K562 (cell line): ENCODE results near the gene GOT1. TPM values are rescaled to one million over a fixed set of nuclear protein-coding genes. Genes with fewer than 3 reads are reported as not detected.

Source experiments
- ATAC-seq: fragments of 200-7000 bp; cut with Tn5 transposase; 3 replicates; pipeline ENCODE4 v1.9.1; 2020; ENCODE audit warnings: moderate library complexity
- BruUV-seq: library from RNA; stranded (reverse); fragments of 400-500 nt; replicated peaks from 2 replicates; lab custom pipeline; 2021; lab: Mats Ljungman, UMichigan
- CTCF ChIA-PET: fragments of 300-600 bp; formaldehyde crosslinking; extraction: SDS; loops from one replicate; lab custom pipeline; 2021; ENCODE audit warnings: low intra/inter-chr PET ratio; lab: Yijun Ruan, JAX
- POLR2A ChIA-PET: fragments of 300-600, 350-650 bp; sonication (Branson Sonifier 250); formaldehyde crosslinking; extraction: SDS; loops from one replicate; lab custom pipeline; 2021; ENCODE audit warnings: antibody characterized with exemption, inconsistent platforms; lab: Yijun Ruan, JAX
- DNase-seq, 4 experiments: peaks; one replicate each; pipeline versions ENCODE4 v3.0.0 to v3.0.0-alpha.2; 2011 to 2018; ENCODE audit warnings: low spot score in 3 of 4, mixed read lengths in 3 of 4; ENCODE audit errors: extremely low read depth in 1 of 4
- FAIRE-seq: peaks from 2 replicates; lab custom pipeline; 2011; peaks lifted over from hg19 to GRCh38; lab: Jason Lieb, UNC
- H2AFZ ChIP-seq: 2 replicates; pipeline ENCODE4 v1.6.0; 2011; ENCODE audit warnings: low read depth, low read length, control low read depth, inconsistent platforms
- H3K27ac ChIP-seq: fragments of 200-600 bp; 3 replicates; pipeline ENCODE4 v1.8.0; 2011; ENCODE audit warnings: low read depth, mild to moderate bottlenecking, control low read depth, inconsistent platforms, low read length, moderate library complexity, mixed read lengths; ENCODE audit errors: extremely low read depth
- H3K27me3 ChIP-seq, 2 experiments: fragments of 300-600 bp in 1 of 2; 2 replicates in 1 of 2; 3 replicates in 1 of 2; pipeline versions ENCODE4 v1.6.0 to v1.8.0; 2011; ENCODE audit warnings: inconsistent platforms in 2 of 2, low read length in 2 of 2, mild to moderate bottlenecking in 1 of 2, mixed read lengths in 1 of 2, moderate library complexity in 1 of 2; ENCODE audit not compliant: control insufficient read depth in 2 of 2, insufficient read depth in 2 of 2
- H3K36me3 ChIP-seq: fragments of 300-600 bp; 3 replicates; pipeline ENCODE4 v1.8.0; 2011; ENCODE audit warnings: mild to moderate bottlenecking, low read length, inconsistent platforms; ENCODE audit not compliant: control insufficient read depth, insufficient read depth
- H3K4me1 ChIP-seq, 2 experiments: fragments of 200-600 bp in 1 of 2; replicated peaks in 1 of 2; 2 replicates in 1 of 2; 3 replicates in 1 of 2; pipeline versions ENCODE4 v1.5.1 to v1.8.0; 2011; ENCODE audit warnings: inconsistent platforms in 2 of 2, low read length in 2 of 2, mild to moderate bottlenecking in 1 of 2, mixed read lengths in 1 of 2, moderate library complexity in 1 of 2; ENCODE audit not compliant: control insufficient read depth in 2 of 2, insufficient read depth in 2 of 2
- H3K4me2 ChIP-seq: 2 replicates; pipeline ENCODE4 v1.6.1; 2011; ENCODE audit warnings: low read length, control low read depth, inconsistent platforms, mixed read lengths; ENCODE audit not compliant: insufficient read depth
- H3K4me3 ChIP-seq: fragments of 200-600 bp; sonication (generic), shearing (Covaris generic); 2 replicates; pipeline ENCODE4 v1.5.1; 2016; ENCODE audit warnings: control low read depth, inconsistent platforms
- H3K79me2 ChIP-seq: fragments of 200-600 bp; 3 replicates; pipeline ENCODE4 v1.8.0; 2011; ENCODE audit warnings: low read length, inconsistent platforms; ENCODE audit not compliant: control insufficient read depth, insufficient read depth
- H3K9ac ChIP-seq, 2 experiments: 2 replicates each; pipeline versions ENCODE4 v1.6.0 to v1.6.1; 2011; ENCODE audit warnings: low read depth in 2 of 2, low read length in 2 of 2, control low read depth in 1 of 2, inconsistent platforms in 1 of 2, mild to moderate bottlenecking in 1 of 2, mixed read lengths in 1 of 2; ENCODE audit not compliant: insufficient read depth in 1 of 2
- H3K9me1 ChIP-seq: one replicate; pipeline ENCODE4 v1.6.0; 2011; ENCODE audit warnings: inconsistent platforms, mild to moderate bottlenecking, low read length, moderate library complexity; ENCODE audit not compliant: control insufficient read depth, insufficient read depth
- H3K9me3 ChIP-seq: replicated peaks from 2 replicates; pipeline ENCODE4 v1.5.1; 2011; ENCODE audit warnings: low read depth, low read length, inconsistent platforms; ENCODE audit not compliant: control insufficient read depth, insufficient read depth
- H4K20me1 ChIP-seq: replicated peaks from 2 replicates; pipeline ENCODE4 v1.6.1; 2011; ENCODE audit warnings: low read length, inconsistent platforms, mixed read lengths; ENCODE audit not compliant: control insufficient read depth, insufficient read depth
- GABPB2 ChIP-seq: fragments of 250-450 bp; sonication (Bioruptor Pico); conservative IDR thresholded peaks from 2 replicates; pipeline ENCODE4 v1.5.1; 2021; ENCODE audit warnings: mild to moderate bottlenecking
- GATA2 ChIP-seq: sonication (generic); formaldehyde crosslinking; IDR thresholded peaks from 2 replicates; pipeline ENCODE4 v1.4.0; 2020; ENCODE audit warnings: mild to moderate bottlenecking, missing genetic modification reagents
- JUND ChIP-seq, 2 experiments: IDR thresholded peaks; 2 replicates in 1 of 2; 3 replicates in 1 of 2; pipeline ENCODE4 v1.6.1; 2011; ENCODE audit warnings: borderline replicate concordance in 2 of 2, low read depth in 2 of 2, low read length in 2 of 2, improper control_type of control experiment in 1 of 2, missing biosample characterization in 1 of 2, missing genetic modification characterization in 1 of 2, missing genetic modification reagents in 1 of 2
- NCOR1 ChIP-seq: fragments of 450-650 bp; IDR thresholded peaks from 2 replicates; pipeline ENCODE4 v1.6.1; 2016; ENCODE audit warnings: mild to moderate bottlenecking, moderate library complexity
- SAFB2 ChIP-seq: fragments of 200-400 bp; formaldehyde crosslinking; IDR thresholded peaks from 2 replicates; pipeline ENCODE4 v1.6.1; 2018; ENCODE audit warnings: borderline replicate concordance, low read length, low read depth, moderate library complexity; ENCODE audit not compliant: severe bottlenecking
- SIX5 ChIP-seq, 2 experiments: IDR thresholded peaks; 2 replicates each; pipeline ENCODE4 v1.6.1; 2011; ENCODE audit warnings: low read length in 2 of 2, borderline replicate concordance in 1 of 2, low read depth in 1 of 2, mild to moderate bottlenecking in 1 of 2, moderate library complexity in 1 of 2; ENCODE audit not compliant: insufficient read depth in 1 of 2
- SRSF9 ChIP-seq: fragments of 200-400 bp; formaldehyde crosslinking; IDR thresholded peaks from 2 replicates; pipeline ENCODE4 v1.6.1; 2017; ENCODE audit warnings: low read depth, low read length, borderline replicate concordance
- ZNF133 ChIP-seq: fragments of 250-450 bp; sonication (Bioruptor Pico); IDR thresholded peaks from 2 replicates; pipeline ENCODE4 v1.4.0; 2020; ENCODE audit warnings: mild to moderate bottlenecking
- ZNF224 ChIP-seq: sonication (generic); formaldehyde crosslinking; IDR thresholded peaks from 2 replicates; pipeline ENCODE4 v1.8.0; 2022; ENCODE audit warnings: mild to moderate bottlenecking, missing genetic modification reagents
- WGBS: fragments of 100-300 bp; shearing (Covaris generic); methylation state at CpG from one replicate; pipeline ENCODE4 v1.1.6; 2016; ENCODE audit warnings: low coverage, mixed read lengths; ENCODE audit not compliant: insufficient coverage; ENCODE audit errors: missing lambda C conversion rate; 5-methylcytosine and 5-hydroxymethylcytosine counted together
- in situ Hi-C: fragments of 300-500 bp; cut with MboI; formaldehyde crosslinking; loops from 4 replicates; pipeline ENCODE4 v1.15.0; 2018; ENCODE audit warnings: inconsistent platforms, mixed read lengths
- intact Hi-C: fragments of 100-400 bp; cut with micrococcal nuclease; formaldehyde crosslinking; loops from 2 replicates; pipeline ENCODE4 v1.14.2; 2022
- polyA plus RNA-seq, 8 experiments: library from polyadenylated mRNA; depleted of rRNA in 4 of 8; stranded (reverse) in 5 of 8; unstranded in 3 of 8; fragments of >200 nt; fragmentation: Nextera tagmentation in 2 of 8; fragmentation: Illumina TruSeq in 1 of 8; extraction: Ambion mirVana in 2 of 8; extraction: Trizol in 1 of 8; gene quantifications; 2 replicates each; pipeline versions ENCODE4 v1.2.1 to v1.2.3, GENCODE V29; 2011 to 2014; ENCODE audit warnings: inconsistent platforms in 1 of 8, missing spikeins in 1 of 8
- total RNA-seq, 7 experiments: library from RNA; depleted of rRNA in 6 of 7; stranded (reverse); fragments of >200 nt in 6 of 7; fragmentation: Illumina TruSeq in 2 of 7; extraction: Trizol in 2 of 7; gene quantifications; 2 replicates each; pipeline versions ENCODE4 v1.2.1 to v1.2.3, GENCODE V29; 2011 to 2021; ENCODE audit warnings: low replicate concordance in 1 of 7
- TF ChIP-seq, protein P1 (sequence below), 2 experiments: IDR thresholded peaks; 2 replicates each; pipeline ENCODE4 v1.6.1; 2012; ENCODE audit warnings: improper control_type of control experiment in 2 of 2, low read depth in 2 of 2, low read length in 2 of 2, borderline replicate concordance in 1 of 2
- TF ChIP-seq, protein P2 (sequence below): fragments of 450-650 bp; IDR thresholded peaks from 2 replicates; pipeline ENCODE4 v1.6.1; 2016

The GOT1 gene
- total and polyA plus RNA-seq, 9 of the 15 experiments (the other 6 are each of a cell fraction or from before 2014, with no cell fraction given), result 55.7 to 166 (median 75.4) TPM

DNA sequence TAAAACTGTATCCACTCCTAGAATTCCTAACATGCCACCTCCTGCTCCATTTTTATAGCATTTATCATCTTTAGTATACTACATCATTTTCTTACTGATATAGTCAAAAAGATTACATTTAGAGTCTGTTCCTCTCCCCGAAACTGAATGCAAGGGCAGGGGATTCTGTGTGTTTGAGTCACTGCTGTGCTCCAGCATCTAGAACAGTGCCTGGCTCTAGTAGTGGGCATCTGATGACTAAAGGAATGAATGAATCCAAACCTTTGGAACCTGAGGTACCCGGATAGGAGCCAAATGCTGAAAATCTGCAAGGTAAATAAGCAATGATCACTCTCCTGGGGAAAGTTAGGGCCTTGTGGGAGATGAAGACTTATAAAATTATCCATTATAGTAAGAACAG lies 18.9 kb downstream of the GOT1 start:
- CTCF ChIA-PET, result no interaction called here
- WGBS, result 100% methylated on average over 2 of the region's 2 CpGs
- POLR2A ChIA-PET, result interaction anchor here (0.7 to 1.6 kb wide), 3 partner anchors 8 to 20 kb away, joined by 3 to 5 read pairs (median 3); no protein-coding TSS in a partner anchor

More for the DNA sequence above, 18.9 kb downstream of the GOT1 start:
- H3K4me3 ChIP-seq, result no peak overlapping the region
- H3K27me3 ChIP-seq, result no peaks in the 10 kb centered on the region
- no peaks in the 10 kb centered on the region for H3K9me3 ChIP-seq
- intact Hi-C loops, result no loop called here
- H3K27ac ChIP-seq, result no peak overlapping the region
- in situ Hi-C loops, result no loop called here
- ATAC-seq (no peak), DNase-seq (no peak), FAIRE-seq (no peak)
- BruUV-seq, result no TSS peak
- no peaks in the 10 kb centered on the region for H3K4me1 ChIP-seq
- peaks cover 46% of the 10 kb centered on the region; the same call in 2 of the 3 replicates for H3K36me3 ChIP-seq
- H2AFZ ChIP-seq, result no peak overlapping the region
- no peaks in the 10 kb centered on the region for H3K9me1 ChIP-seq
- H3K79me2 ChIP-seq, result peaks cover 31% of the 10 kb centered on the region
- H3K4me2 ChIP-seq, result no peak overlapping the region
- no peak overlapping the region for H3K9ac ChIP-seq
- H4K20me1 ChIP-seq, result peaks cover 5% of the 10 kb centered on the region; the same call in 1 of the 2 replicates
- TF ChIP-seq GABPB2 (CRISPR knock-in tag) (no peak), JUND (IDR thresholded peaks at IDR 0.05; ENCODE audit: borderline replicate concordance, low read depth, low read length) (no peak), JUND (tag; IDR thresholded peaks at IDR 0.05; ENCODE audit: borderline replicate concordance, low read depth, low read length) (no peak), GATA2 (no peak), SRSF9 (no peak), SAFB2 (no peak), SIX5 (IDR thresholded peaks at IDR 0.05; ENCODE audit: borderline replicate concordance in 1 of 2, insufficient read depth in 1 of 2, low read depth in 1 of 2, low read length in 2 of 2) (no peak), ZNF133 (CRISPR knock-in tag) (no peak), NCOR1 (no peak), ZNF224 (CRISPR knock-in tag) (no peak)
- TF ChIP-seq, protein P1, sequence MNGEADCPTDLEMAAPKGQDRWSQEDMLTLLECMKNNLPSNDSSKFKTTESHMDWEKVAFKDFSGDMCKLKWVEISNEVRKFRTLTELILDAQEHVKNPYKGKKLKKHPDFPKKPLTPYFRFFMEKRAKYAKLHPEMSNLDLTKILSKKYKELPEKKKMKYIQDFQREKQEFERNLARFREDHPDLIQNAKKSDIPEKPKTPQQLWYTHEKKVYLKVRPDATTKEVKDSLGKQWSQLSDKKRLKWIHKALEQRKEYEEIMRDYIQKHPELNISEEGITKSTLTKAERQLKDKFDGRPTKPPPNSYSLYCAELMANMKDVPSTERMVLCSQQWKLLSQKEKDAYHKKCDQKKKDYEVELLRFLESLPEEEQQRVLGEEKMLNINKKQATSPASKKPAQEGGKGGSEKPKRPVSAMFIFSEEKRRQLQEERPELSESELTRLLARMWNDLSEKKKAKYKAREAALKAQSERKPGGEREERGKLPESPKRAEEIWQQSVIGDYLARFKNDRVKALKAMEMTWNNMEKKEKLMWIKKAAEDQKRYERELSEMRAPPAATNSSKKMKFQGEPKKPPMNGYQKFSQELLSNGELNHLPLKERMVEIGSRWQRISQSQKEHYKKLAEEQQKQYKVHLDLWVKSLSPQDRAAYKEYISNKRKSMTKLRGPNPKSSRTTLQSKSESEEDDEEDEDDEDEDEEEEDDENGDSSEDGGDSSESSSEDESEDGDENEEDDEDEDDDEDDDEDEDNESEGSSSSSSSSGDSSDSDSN (IDR thresholded peaks at IDR 0.05; ENCODE audit: borderline replicate concordance in 1 of 2, low read depth in 2 of 2, low read length in 2 of 2), result no peak
- TF ChIP-seq, protein P2, sequence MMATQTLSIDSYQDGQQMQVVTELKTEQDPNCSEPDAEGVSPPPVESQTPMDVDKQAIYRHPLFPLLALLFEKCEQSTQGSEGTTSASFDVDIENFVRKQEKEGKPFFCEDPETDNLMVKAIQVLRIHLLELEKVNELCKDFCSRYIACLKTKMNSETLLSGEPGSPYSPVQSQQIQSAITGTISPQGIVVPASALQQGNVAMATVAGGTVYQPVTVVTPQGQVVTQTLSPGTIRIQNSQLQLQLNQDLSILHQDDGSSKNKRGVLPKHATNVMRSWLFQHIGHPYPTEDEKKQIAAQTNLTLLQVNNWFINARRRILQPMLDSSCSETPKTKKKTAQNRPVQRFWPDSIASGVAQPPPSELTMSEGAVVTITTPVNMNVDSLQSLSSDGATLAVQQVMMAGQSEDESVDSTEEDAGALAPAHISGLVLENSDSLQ, result no peak
